Stomach (tissue), 9 donors: ENCODE results near the gene ZNF106. TPM values are rescaled to one million over a fixed set of nuclear protein-coding genes. Genes with fewer than 3 reads are reported as not detected.

ENCODE experiments used
- DNase-seq, 2 donors: peaks; one replicate each; pipeline versions ENCODE4 v3.0.0 to v3.0.0-alpha.2; 2013 to 2019
- H3K27ac ChIP-seq, 5 donors: fragments of 200-600 bp in 4 of 5; sonication (generic) in 4 of 5; one replicate each; pipeline ENCODE4 v1.5.1; 2013 to 2019; ENCODE audit warnings: mild to moderate bottlenecking in 1 of 5, moderate library complexity in 1 of 5
- H3K27me3 ChIP-seq, 3 donors: fragments of 200-600 bp; sonication (generic); one replicate each; pipeline ENCODE4 v1.5.1; 2017 to 2019; ENCODE audit warnings: mixed run types in 1 of 3
- H3K36me3 ChIP-seq, 4 donors: fragments of 200-600 bp; sonication (generic); 1 replicate in 3 of 4; 2 replicates in 1 of 4; pipeline ENCODE4 v1.5.1; 2016 to 2019
- H3K4me1 ChIP-seq, 4 donors: fragments of 200-600 bp; sonication (generic); one replicate each; pipeline ENCODE4 v1.5.1; 2016 to 2019
- H3K4me3 ChIP-seq, 4 donors: fragments of 200-600 bp; sonication (generic) in 3 of 4; one replicate each; pipeline ENCODE4 v1.5.1; 2016 to 2019; ENCODE audit warnings: mild to moderate bottlenecking in 1 of 4
- H3K9me3 ChIP-seq, 4 donors: fragments of 200-600 bp; sonication (generic); one replicate each; pipeline ENCODE4 v1.5.1; 2016 to 2019
- CTCF ChIP-seq, 7 experiments: fragments of 450-650 bp in 4 of 7; fragments of 200-600 bp in 3 of 7; sonication (generic) in 3 of 7; IDR thresholded peaks; one replicate each; pipeline ENCODE4 v1.5.1; 2016 to 2019; ENCODE audit warnings: antibody characterized with exemption in 7 of 7, control low read depth in 2 of 7, mild to moderate bottlenecking in 1 of 7
- EP300 ChIP-seq: sonication (generic); formaldehyde crosslinking; IDR thresholded peaks from one replicate; pipeline ENCODE4 v1.6.1; 2017; ENCODE audit warnings: antibody characterized with exemption
- POLR2A ChIP-seq, 4 donors: fragments of 450-650 bp; IDR thresholded peaks; one replicate each; pipeline ENCODE4 v1.6.1; 2016; ENCODE audit warnings: antibody characterized with exemption in 4 of 4, control low read depth in 2 of 4, mild to moderate bottlenecking in 1 of 4, moderate library complexity in 1 of 4
- POLR2AphosphoS5 ChIP-seq, 3 donors: sonication (generic); formaldehyde crosslinking; IDR thresholded peaks; one replicate each; pipeline ENCODE4 v1.6.1; 2016; ENCODE audit warnings: antibody characterized with exemption in 3 of 3
- WGBS, 5 donors: extraction: QIAGEN DNeasy Blood & Tissue Kit in 3 of 5; methylation state at CpG; one replicate each; pipeline versions ENCODE4 v1.1.5 to v1.1.7; 2013 to 2018; 5-methylcytosine and 5-hydroxymethylcytosine counted together
- intact Hi-C: fragments of 100-400 bp; cut with DNase I; formaldehyde crosslinking; loops from one replicate; pipeline ENCODE4 v1.15.1; 2023; ENCODE audit warnings: low total_unique reads
- polyA plus RNA-seq, 3 donors: library from polyadenylated mRNA; stranded (reverse); fragments of 200-250 nt; gene quantifications; one replicate each; pipeline ENCODE4 v1.2.3, GENCODE V29; 2013
- total RNA-seq, 5 donors: library from RNA; depleted of rRNA; stranded (reverse); fragments of >200 nt; gene quantifications; one replicate each; pipeline versions ENCODE4 v1.1.0 to v1.2.3, GENCODE V29; 2014 to 2016
- donor health status: healthy with polysubstance abuse.
- donor health status: Bipolar disorder and iron deficiency.
- donor health status: healthy.

The ZNF106 gene
- total and polyA plus RNA-seq, 8 donors = 4.5 to 238 (median 41.9) TPM

- intact Hi-C loops = no loop called here
- DNase-seq = no peak
- Histone ChIP-seq H3K4me3 (no peak overlapping the region), H3K9me3 (peaks cover 0 to 10% (median 4%) of the 10 kb centered on the region in 4 donors), H3K27ac (no peak overlapping the region), H3K4me1 (no peaks in the 10 kb centered on the region), H3K27me3 (no peaks in the 10 kb centered on the region), H3K36me3 (no peaks in the 10 kb centered on the region)
- TF ChIP-seq POLR2A (IDR thresholded peaks at IDR 0.05) = no peak
- TF ChIP-seq POLR2AphosphoS5 (IDR thresholded peaks at IDR 0.05) = no peak
- TF ChIP-seq EP300 = no peak
- no peak for TF ChIP-seq CTCF (IDR thresholded peaks at IDR 0.05)
- 82 to 92% (median 91%) methylated on average over 4 of the region's 4 CpGs for whole genome bisulfite sequencing, 5 donors
Measured at GRCh38 chr15:42373936-42374335, 117.0 kb downstream of the ZNF106 start.

- no peak for DNase-seq
- intact Hi-C loops = no loop called here
- H3K4me3 ChIP-seq = no peak overlapping the region
- 75 to 100% (median 98%) methylated on average over 1 of the region's 1 CpG for WGBS, 5 donors
- H3K27ac ChIP-seq = no peak overlapping the region
- H3K27me3 ChIP-seq = no peaks in the 10 kb centered on the region
- peaks cover 0 to 10% (median 4%) of the 10 kb centered on the region in 4 donors for H3K9me3 ChIP-seq
- H3K4me1 ChIP-seq = no peaks in the 10 kb centered on the region
- H3K36me3 ChIP-seq = no peaks in the 10 kb centered on the region
- no peak for TF ChIP-seq CTCF (IDR thresholded peaks at IDR 0.05)
- TF ChIP-seq POLR2AphosphoS5 (IDR thresholded peaks at IDR 0.05) = no peak
Measured at GRCh38 chr15:42373274-42373673, 117.7 kb downstream of the ZNF106 start.

DNA sequence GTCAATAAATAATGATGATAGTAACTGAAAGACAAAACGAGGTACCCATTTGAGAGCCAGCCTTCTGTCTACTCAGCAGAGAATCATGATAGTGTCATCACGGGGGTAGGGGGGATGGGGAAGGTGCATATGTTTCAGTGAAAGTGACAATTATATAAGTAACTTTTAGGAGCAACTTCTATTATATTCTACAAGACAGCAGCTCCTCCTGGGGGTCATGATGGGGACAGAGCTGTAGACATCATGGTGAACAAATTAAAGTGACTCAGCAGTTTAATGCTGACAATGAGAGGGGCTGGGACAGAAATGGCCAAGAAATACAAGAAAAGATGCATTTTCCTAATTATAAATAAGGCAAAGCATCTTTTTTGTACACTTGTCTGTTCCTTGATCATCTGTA, 119.8 kb downstream of the ZNF106 start:
- Histone ChIP-seq H3K9me3 (no peaks in the 10 kb centered on the region), H3K4me1 (no peaks in the 10 kb centered on the region), H3K27me3 (no peaks in the 10 kb centered on the region), H3K36me3 (no peaks in the 10 kb centered on the region), H3K4me3 (no peak overlapping the region), H3K27ac (no peak overlapping the region)
- DNase-seq = no peak
- 68 to 82% (median 73%) methylated on average over 2 of the region's 2 CpGs for WGBS, 5 donors
- no peak for TF ChIP-seq POLR2AphosphoS5 (IDR thresholded peaks at IDR 0.05)
- no peak for TF ChIP-seq POLR2A (IDR thresholded peaks at IDR 0.05)
- TF ChIP-seq EP300 = no peak
- no peak for TF ChIP-seq CTCF (IDR thresholded peaks at IDR 0.05)
- intact Hi-C loops = no loop called here

DNA sequence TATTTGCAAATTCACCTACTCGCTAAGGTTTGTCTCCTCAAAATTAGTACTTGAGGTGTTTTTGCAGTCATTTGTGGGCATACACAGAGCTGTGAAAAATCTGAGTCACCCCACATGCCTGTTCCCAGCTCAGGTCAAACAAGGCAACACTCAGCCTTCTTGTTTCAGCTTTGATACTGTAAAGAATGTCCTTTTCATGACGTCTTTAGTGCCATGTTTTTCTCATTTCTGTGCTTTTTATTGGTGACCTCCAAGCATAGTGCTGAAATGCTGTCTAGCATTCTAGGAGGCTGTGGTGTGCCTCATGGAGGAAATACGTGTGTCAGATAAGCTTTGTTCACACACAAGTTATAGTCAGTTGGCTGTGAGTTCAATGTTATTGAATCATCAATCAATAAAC, 122.8 kb downstream of the ZNF106 start:
- intact Hi-C loops = no loop called here
- WGBS, 5 donors = 75 to 88% (median 84%) methylated on average over 3 of the region's 3 CpGs

More for the DNA sequence above, 122.8 kb downstream of the ZNF106 start:
- Histone ChIP-seq H3K36me3 (no peaks in the 10 kb centered on the region), H3K27ac (no peak overlapping the region), H3K4me1 (no peaks in the 10 kb centered on the region), H3K9me3 (no peaks in the 10 kb centered on the region), H3K27me3 (no peaks in the 10 kb centered on the region), H3K4me3 (no peak overlapping the region)
- no peak for DNase-seq
- TF ChIP-seq POLR2A (IDR thresholded peaks at IDR 0.05) (no peak), EP300 (no peak), POLR2AphosphoS5 (IDR thresholded peaks at IDR 0.05) (no peak), CTCF (IDR thresholded peaks at IDR 0.05) (no peak)
